GM23338 (cell line): Measurements from ENCODE around the gene ELFN2.

Experiments
- CTCF ChIP-seq, 2 experiments: fragments of 200-600 bp in 1 of 2; sonication (generic) in 1 of 2; conservative IDR thresholded peaks; 2 replicates each; pipeline versions ENCODE4 v1.5.1 to v1.6.1; 2016 to 2017; ENCODE audit warnings: antibody characterized with exemption in 2 of 2, low read depth in 2 of 2, mild to moderate bottlenecking in 2 of 2, moderate library complexity in 1 of 2
- EZH2 ChIP-seq: fragments of 200-600 bp; sonication (generic); IDR thresholded peaks from one replicate; pipeline ENCODE4 v1.8.0; 2017; ENCODE audit warnings: antibody characterized with exemption, mild to moderate bottlenecking, low read depth; ENCODE audit not compliant: unreplicated experiment

DNA sequence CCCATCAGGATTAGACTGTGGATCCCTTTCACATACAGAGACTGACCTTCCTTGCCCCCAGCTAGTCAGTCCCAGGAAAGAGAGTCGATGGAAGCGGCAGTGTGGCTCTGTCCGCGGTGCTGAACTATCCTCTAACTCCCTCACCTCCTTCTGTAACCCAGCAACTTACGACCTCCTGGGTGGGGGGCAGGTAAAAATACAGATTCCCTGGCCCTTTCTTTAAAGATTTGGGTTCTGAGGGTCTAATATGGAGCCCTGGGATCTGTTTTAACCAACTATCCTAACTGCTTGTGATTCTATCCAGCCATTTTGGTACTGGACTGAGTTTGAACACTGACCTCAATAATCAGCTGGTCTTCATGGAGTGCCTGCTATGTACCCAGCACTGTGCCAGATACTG lies 35.7 kb upstream of the ELFN2 start:
- TF ChIP-seq CTCF (conservative IDR thresholded peaks at IDR 0.05; ENCODE audit: low read depth in 2 of 2) = no peak
- no peak for TF ChIP-seq EZH2
